Measurements from ENCODE around the gene LATS2. TPM values are rescaled to one million over a fixed set of nuclear protein-coding genes. Genes with fewer than 3 reads are reported as not detected.

Gene LATS2
- total and polyA plus RNA-seq, 2 of the 8 experiments (the other 6 are each of a cell fraction or from before 2014, with no cell fraction given), result 8.3 to 26.2 TPM

DNA sequence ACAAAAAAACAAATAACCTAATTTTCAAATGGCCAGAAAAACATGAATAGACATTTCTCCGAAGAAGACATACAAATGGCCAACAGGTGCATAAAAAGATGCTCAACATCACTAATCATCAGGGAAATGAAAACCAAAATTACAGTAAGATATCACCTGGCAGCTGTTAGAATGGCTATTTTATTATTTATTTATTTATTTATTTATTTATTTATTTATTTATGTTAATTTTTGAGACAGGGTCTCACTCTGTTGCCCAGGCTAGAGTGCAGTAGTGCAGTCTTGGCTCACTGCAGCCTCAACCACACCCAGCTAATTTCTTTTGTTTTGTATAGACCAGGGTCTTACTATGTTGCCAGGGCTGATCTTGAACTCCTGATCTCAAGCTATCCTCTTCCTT is 27.1 kb upstream of the LATS2 start (continued):
- TF ChIP-seq, protein P1, sequence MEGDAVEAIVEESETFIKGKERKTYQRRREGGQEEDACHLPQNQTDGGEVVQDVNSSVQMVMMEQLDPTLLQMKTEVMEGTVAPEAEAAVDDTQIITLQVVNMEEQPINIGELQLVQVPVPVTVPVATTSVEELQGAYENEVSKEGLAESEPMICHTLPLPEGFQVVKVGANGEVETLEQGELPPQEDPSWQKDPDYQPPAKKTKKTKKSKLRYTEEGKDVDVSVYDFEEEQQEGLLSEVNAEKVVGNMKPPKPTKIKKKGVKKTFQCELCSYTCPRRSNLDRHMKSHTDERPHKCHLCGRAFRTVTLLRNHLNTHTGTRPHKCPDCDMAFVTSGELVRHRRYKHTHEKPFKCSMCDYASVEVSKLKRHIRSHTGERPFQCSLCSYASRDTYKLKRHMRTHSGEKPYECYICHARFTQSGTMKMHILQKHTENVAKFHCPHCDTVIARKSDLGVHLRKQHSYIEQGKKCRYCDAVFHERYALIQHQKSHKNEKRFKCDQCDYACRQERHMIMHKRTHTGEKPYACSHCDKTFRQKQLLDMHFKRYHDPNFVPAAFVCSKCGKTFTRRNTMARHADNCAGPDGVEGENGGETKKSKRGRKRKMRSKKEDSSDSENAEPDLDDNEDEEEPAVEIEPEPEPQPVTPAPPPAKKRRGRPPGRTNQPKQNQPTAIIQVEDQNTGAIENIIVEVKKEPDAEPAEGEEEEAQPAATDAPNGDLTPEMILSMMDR (IDR thresholded peaks at IDR 0.05; ENCODE audit: control extremely low read depth in 1 of 3, insufficient read depth in 1 of 3, low read depth in 1 of 3, low read length in 3 of 3), result no peak
- TF ChIP-seq ASH2L (IDR thresholded peaks at IDR 0.05; ENCODE audit: low read length) (no peak), RBBP5 (IDR thresholded peaks at IDR 0.05; ENCODE audit: borderline replicate concordance, low read depth, low read length) (no peak), TCF12 (IDR thresholded peaks at IDR 0.05; ENCODE audit: low read depth, low read length) (no peak), GABPA (IDR thresholded peaks at IDR 0.05; ENCODE audit: borderline replicate concordance, insufficient read depth, low read length) (no peak)
- TF ChIP-seq, protein P2, sequence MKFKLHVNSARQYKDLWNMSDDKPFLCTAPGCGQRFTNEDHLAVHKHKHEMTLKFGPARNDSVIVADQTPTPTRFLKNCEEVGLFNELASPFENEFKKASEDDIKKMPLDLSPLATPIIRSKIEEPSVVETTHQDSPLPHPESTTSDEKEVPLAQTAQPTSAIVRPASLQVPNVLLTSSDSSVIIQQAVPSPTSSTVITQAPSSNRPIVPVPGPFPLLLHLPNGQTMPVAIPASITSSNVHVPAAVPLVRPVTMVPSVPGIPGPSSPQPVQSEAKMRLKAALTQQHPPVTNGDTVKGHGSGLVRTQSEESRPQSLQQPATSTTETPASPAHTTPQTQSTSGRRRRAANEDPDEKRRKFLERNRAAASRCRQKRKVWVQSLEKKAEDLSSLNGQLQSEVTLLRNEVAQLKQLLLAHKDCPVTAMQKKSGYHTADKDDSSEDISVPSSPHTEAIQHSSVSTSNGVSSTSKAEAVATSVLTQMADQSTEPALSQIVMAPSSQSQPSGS (IDR thresholded peaks at IDR 0.05; ENCODE audit: low read length), result no peak
